Activated CD8-positive, alpha-beta T cell treated with anti-CD3 and anti-CD28 coated beads, Interleukin-2, amount 10 ng/mL, durations not matched to agents 7 days and 5 days (primary cell): ENCODE data around the gene TMEM87B. TPM values are rescaled to one million over a fixed set of nuclear protein-coding genes. Genes with fewer than 3 reads are reported as not detected.
"Not testable (repeated sequence)": the region's sequence is repeated elsewhere in the genome, so short reads cannot be mapped to it uniquely, and the experiment has no call there.

ENCODE experiments used
- ATAC-seq: fragments of 150-1000 bp; cut with Tn5 transposase; one replicate; pipeline ENCODE4 v1.10.0; 2021; ENCODE audit warnings: moderate library complexity
- CTCF ChIA-PET: fragments of 350-600 bp; sonication (Branson Sonifier 250); formaldehyde crosslinking; loops from one replicate; lab custom pipeline; 2021; ENCODE audit warnings: antibody characterized with exemption; lab: Charles Lee
- POLR2A ChIA-PET: fragments of 350-600 bp; sonication (Branson Sonifier 250); formaldehyde crosslinking; loops from one replicate; lab custom pipeline; 2021; ENCODE audit warnings: antibody characterized with exemption; lab: Charles Lee
- DNase-seq: peaks from one replicate; pipeline ENCODE4 v3.0.0-alpha.2; 2020
- H3K27ac Mint-ChIP-seq: one replicate; pipeline ENCODE4 v1.8.0; 2021; ENCODE audit warnings: mild to moderate bottlenecking, mixed read lengths
- H3K27me3 Mint-ChIP-seq: one replicate; pipeline ENCODE4 v1.8.0; 2021; ENCODE audit warnings: low read depth, mixed read lengths
- H3K36me3 Mint-ChIP-seq: one replicate; pipeline ENCODE4 v1.8.0; 2021; ENCODE audit warnings: low read depth, mixed read lengths
- H3K4me1 Mint-ChIP-seq: one replicate; pipeline ENCODE4 v1.8.0; 2021; ENCODE audit warnings: low read depth, mixed read lengths
- H3K4me3 Mint-ChIP-seq: one replicate; pipeline ENCODE4 v1.8.0; 2021; ENCODE audit warnings: mild to moderate bottlenecking, mixed read lengths
- H3K9me3 Mint-ChIP-seq: one replicate; pipeline ENCODE4 v1.8.0; 2022; ENCODE audit warnings: mixed read lengths; ENCODE audit not compliant: insufficient read depth
- total RNA-seq, 2 experiments: library from RNA; stranded (reverse); gene quantifications; one replicate each; pipeline ENCODE4 v1.2.3, GENCODE V29; 2021

TMEM87B gene
- total RNA-seq, 2 experiments from 2014 or later = 18.6 to 19.9 TPM

DNA sequence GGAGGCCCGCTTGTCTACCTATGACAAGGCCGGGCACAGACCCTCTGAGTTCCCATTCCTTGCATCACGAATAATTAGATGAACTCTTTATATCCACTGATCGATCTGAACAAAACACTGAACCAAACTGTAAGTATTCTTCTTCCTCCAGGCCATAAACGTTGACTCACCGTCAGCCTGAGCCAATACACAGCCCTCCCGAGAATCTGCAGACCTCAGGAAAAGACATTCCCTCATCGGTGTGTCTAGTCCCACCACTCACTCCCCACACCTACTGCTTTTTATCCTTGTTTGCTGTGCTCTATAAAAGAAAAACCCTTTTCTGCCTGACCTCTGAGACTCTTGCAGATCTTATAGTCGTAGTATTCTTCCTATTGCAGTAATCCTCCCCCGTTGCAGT lies 41.0 kb downstream of the TMEM87B start:
- Mint-ChIP-seq H3K4me1 (peaks cover 12% of the 10 kb centered on the region), H3K36me3 (peaks cover 44% of the 10 kb centered on the region), H3K4me3 (no peak overlapping the region), H3K27me3 (no peaks in the 10 kb centered on the region), H3K27ac (no peak overlapping the region), H3K9me3 (no peaks in the 10 kb centered on the region)
- ChIA-PET POLR2A (no interaction called here), CTCF (no interaction called here)
- no peak for DNase-seq
- no peak for ATAC-seq

DNA sequence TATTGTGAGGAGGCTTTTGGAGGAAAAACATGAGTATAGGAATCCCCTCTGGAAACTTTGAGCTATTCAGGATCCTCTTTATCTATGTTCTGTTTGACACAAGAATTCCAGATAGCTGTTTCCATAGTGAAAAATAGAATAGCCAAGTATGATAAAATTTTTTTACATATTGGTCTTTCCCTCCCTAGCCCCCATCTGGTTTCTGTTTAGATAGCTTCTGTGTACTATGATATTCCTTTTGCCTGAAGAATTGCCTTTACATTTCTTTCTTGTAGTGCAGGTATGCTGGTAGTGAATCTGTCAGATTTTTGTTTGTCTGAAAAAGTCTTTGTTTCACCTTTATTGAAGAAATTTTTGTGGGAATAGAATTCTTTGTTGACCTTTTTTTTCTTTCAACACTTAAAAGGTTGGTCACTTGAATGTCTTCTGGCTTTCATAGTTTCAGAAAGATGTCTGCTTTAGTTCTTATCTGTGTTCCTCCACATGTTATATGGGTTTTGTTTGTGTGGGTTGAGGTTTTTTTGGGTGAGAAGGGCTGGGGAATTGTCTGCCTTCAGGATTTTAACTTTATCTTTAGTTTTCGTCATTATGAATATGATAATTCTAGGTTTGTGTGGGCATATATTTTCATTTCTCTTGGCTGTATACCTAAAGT lies 53.2 kb downstream of the TMEM87B start:
- POLR2A ChIA-PET = no interaction called here
- Mint-ChIP-seq H3K9me3 (peaks cover 22% of the 10 kb centered on the region), H3K4me1 (no peaks in the 10 kb centered on the region)

DNA sequence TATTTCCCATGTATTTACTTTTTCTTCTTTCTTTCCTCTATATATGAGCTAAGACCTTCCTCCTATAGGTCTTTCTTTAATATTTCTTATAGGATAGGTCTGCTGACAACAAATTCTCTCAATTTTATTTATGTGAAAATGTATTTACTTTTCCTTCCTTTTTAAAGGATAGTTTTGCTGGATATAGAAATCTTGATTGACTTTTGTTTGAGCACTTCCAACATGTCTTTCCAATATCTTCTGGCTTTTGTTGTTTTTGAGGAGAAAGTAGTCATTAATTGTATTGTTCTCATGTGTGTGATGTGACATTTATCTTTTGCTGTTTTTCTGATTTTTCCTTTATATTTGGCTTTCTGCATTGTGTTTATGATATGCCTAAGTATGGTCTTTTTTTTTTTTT lies 54.2 kb downstream of the TMEM87B start:
- no peaks in the 10 kb centered on the region for H3K4me1 Mint-ChIP-seq
- H3K36me3 Mint-ChIP-seq = peaks cover 75% of the 10 kb centered on the region
- CTCF ChIA-PET = no interaction called here

More for the DNA sequence above, 53.2 kb downstream of the TMEM87B start:
- no peak for ATAC-seq
- H3K4me3 Mint-ChIP-seq = no peak overlapping the region
- no peaks in the 10 kb centered on the region for H3K27me3 Mint-ChIP-seq
- peaks cover 79% of the 10 kb centered on the region for H3K36me3 Mint-ChIP-seq
- H3K27ac Mint-ChIP-seq = no peak overlapping the region
- no peak for DNase-seq
- CTCF ChIA-PET = no interaction called here

DNA sequence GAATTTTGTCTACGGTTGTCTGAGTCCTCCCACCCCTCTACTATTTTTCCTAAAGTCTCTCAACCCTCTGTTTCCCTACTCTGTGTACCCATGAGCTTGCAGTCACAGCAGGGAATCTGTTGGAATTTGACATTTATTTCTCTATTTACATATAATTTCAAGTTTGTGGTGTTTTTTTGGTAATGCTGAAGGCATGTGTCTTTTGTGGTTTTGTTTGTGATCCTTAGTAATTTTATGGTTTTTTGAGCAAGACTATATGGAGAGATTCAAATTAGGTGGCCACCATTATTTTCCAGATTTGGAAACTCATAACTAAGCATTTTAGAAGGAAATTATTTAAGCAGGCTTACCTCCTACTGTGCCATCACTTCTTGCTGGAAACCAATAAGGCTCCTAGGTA lies 55.9 kb downstream of the TMEM87B start:
- ChIA-PET CTCF (interaction anchor here (1.3 kb wide), 1 partner anchor 10 kb away, joined by 4 read pairs; no protein-coding TSS in a partner anchor), POLR2A (no interaction called here)
- no peak overlapping the region for H3K27ac Mint-ChIP-seq
- H3K4me3 Mint-ChIP-seq = no peak overlapping the region
- peaks cover 70% of the 10 kb centered on the region for H3K36me3 Mint-ChIP-seq
- no peak for ATAC-seq
- no peaks in the 10 kb centered on the region for H3K27me3 Mint-ChIP-seq
- DNase-seq = no peak
- peaks cover 22% of the 10 kb centered on the region for H3K9me3 Mint-ChIP-seq
- no peaks in the 10 kb centered on the region for H3K4me1 Mint-ChIP-seq

More for the DNA sequence above, 54.2 kb downstream of the TMEM87B start:
- POLR2A ChIA-PET = no interaction called here
- Mint-ChIP-seq H3K27me3 (no peaks in the 10 kb centered on the region), H3K9me3 (peaks cover 22% of the 10 kb centered on the region), H3K4me3 (no peak overlapping the region), H3K27ac (no peak overlapping the region)
- no peak for ATAC-seq
- no peak for DNase-seq

DNA sequence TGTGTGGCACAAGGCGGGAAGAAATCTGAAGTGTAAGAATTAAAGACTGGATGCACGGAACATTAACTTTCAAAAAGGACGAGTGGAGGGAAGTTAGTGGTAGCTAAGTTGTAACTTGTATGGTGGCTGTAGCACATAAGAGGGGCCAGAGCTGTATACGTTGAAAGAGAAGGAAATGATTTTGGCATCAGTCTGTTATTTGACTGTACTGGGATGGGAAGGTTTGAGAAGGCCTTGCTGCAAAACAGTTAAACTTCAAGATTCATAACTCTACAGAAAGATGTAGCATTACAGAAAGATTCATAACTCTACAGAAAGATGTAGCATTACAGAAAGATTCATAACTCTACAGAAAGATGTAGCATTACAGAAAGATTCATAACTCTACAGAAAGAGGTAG lies 58.3 kb downstream of the TMEM87B start:
- not testable (repeated sequence) for H3K4me1 Mint-ChIP-seq, H3K27ac Mint-ChIP-seq, H3K27me3 Mint-ChIP-seq, H3K4me3 Mint-ChIP-seq, DNase-seq, ATAC-seq
- Mint-ChIP-seq H3K36me3 (peaks cover 66% of the 10 kb centered on the region), H3K9me3 (peaks cover 19% of the 10 kb centered on the region)
- CTCF ChIA-PET = interaction anchor here (1.2 kb wide), 1 partner anchor 8 kb away, joined by 3 read pairs; no protein-coding TSS in a partner anchor
- POLR2A ChIA-PET = interaction anchor here (0.7 kb wide), 1 partner anchor 162 kb away, joined by 3 read pairs; no protein-coding TSS in a partner anchor

DNA sequence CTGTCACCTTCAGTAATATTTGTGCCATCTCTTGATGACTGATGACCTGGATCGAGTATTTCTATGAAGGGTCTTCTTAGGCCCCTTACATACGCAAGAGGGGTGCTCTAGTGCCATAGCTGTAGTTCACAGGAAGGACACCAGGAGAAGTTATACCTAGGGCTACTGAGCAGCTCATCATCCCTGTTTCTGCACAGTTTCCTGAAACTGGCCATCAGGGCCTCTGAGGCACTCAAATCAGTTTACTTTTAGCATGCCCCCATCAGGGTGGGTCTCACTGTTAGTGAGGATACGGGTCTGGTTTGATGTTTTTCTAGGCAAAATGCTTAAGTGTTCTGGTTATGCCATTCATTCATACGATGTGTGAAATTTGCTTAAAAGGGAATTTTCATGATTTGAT lies 63.1 kb downstream of the TMEM87B start:
- ATAC-seq (no peak), DNase-seq (no peak)
- H3K27ac Mint-ChIP-seq = no peak overlapping the region
- no peaks in the 10 kb centered on the region for H3K4me1 Mint-ChIP-seq
- no peaks in the 10 kb centered on the region for H3K27me3 Mint-ChIP-seq
- no peaks in the 10 kb centered on the region for H3K9me3 Mint-ChIP-seq
- H3K4me3 Mint-ChIP-seq = no peak overlapping the region
- peaks cover 22% of the 10 kb centered on the region for H3K36me3 Mint-ChIP-seq
- ChIA-PET CTCF (interaction anchor here (1.7 kb wide), 1 partner anchor 142 kb away, joined by 6 read pairs; no protein-coding TSS in a partner anchor), POLR2A (interaction anchor here (0.6 kb wide), 1 partner anchor 362 kb away, joined by 3 read pairs; no protein-coding TSS in a partner anchor)

DNA sequence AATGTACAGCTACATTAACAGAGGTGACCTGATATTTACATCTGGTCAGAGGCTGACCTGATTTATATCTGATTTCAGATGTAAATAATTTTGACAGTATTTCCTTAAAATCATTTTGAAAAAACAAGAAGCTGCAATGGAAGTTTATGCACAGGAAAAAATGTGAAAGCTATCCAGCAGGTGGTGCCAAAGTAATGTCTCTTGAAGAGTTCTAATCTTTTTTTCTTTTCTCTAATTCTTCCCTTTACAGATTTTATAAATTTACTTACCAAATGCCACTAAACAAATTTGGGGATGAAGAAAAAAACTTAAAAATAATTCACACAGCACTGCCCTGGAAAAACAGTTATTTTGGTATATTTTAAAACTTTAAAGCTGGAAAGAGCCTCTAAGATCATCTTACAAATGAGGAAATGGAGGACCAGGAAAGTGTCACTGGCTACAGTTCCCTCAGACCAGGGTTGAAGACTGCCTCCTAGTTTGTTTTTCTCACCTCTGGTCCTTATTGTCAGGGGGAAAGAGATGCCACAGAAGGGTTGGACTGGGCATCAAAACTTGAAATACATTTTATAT lies 66.7 kb downstream of the TMEM87B start:
- H3K4me3 Mint-ChIP-seq = no peak overlapping the region
- H3K9me3 Mint-ChIP-seq = no peaks in the 10 kb centered on the region
- ATAC-seq (no peak), DNase-seq (peak; percentile 68)
- no peaks in the 10 kb centered on the region for H3K27me3 Mint-ChIP-seq
- peaks cover 20% of the 10 kb centered on the region for H3K36me3 Mint-ChIP-seq
- ChIA-PET CTCF (interaction anchor here (0.7 to 3.1 kb wide), 47 partner anchors 9 to 462 kb away, joined by 3 to 30 read pairs (median 3); partner anchors contain the start of genes FBLN7, TMEM87B and ZC3H8), POLR2A (no interaction called here)
- no peak overlapping the region for H3K27ac Mint-ChIP-seq
- H3K4me1 Mint-ChIP-seq = no peaks in the 10 kb centered on the region

DNA sequence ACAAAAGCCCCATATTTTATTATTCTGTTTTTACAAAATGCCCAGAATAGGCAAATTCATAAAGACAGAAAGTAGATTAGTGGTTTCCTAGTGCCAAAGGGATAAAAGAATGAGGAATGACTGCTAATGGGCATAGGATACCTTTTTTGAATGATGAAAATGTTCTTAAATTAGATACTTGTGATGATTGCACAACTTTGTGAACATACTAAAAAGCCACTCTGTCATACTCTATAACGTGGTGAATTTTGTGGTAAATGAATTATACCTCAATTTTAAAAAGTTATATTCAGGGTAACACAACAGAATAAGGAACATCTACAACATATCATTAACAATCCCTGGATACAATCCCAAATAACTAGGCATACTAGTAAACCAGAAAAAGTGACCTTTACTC lies 74.0 kb downstream of the TMEM87B start:
- peaks cover 4% of the 10 kb centered on the region for H3K36me3 Mint-ChIP-seq
- POLR2A ChIA-PET = no interaction called here

DNA sequence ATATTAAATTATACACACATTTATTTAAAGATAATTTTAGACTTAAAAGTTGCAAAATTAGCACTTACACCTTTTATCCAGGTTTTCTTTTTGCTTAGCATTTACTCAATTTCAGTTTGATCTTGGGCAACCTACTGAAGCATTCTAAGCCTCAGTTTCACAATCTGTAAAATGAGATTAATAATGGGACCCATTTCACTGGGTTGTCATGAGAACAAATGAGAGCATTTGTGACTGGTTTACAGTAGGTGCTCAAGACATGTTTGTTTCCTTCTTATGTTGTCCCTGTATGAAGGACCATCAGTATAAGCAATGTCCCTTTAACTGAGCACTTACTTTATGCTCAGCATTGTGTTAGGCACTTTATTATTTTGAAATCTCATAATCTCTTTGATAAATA lies 78.3 kb downstream of the TMEM87B start:
- Mint-ChIP-seq H3K4me3 (no peak overlapping the region), H3K4me1 (peaks cover 10% of the 10 kb centered on the region), H3K9me3 (peaks cover 2% of the 10 kb centered on the region), H3K27ac (no peak overlapping the region), H3K27me3 (peaks cover 21% of the 10 kb centered on the region), H3K36me3 (peaks cover 2% of the 10 kb centered on the region)
- CTCF ChIA-PET = interaction anchor here (2.2 kb wide), 1 partner anchor 11 kb away, joined by 7 read pairs; no protein-coding TSS in a partner anchor
- ATAC-seq (no peak), DNase-seq (no peak)
- POLR2A ChIA-PET = no interaction called here

More for the DNA sequence above, 74.0 kb downstream of the TMEM87B start:
- no peak for ATAC-seq
- peaks cover 4% of the 10 kb centered on the region for H3K4me1 Mint-ChIP-seq
- H3K4me3 Mint-ChIP-seq = no peak overlapping the region
- H3K9me3 Mint-ChIP-seq = peaks cover 7% of the 10 kb centered on the region
- CTCF ChIA-PET = no interaction called here
- DNase-seq = no peak
- H3K27me3 Mint-ChIP-seq = no peaks in the 10 kb centered on the region
- H3K27ac Mint-ChIP-seq = no peak overlapping the region

DNA sequence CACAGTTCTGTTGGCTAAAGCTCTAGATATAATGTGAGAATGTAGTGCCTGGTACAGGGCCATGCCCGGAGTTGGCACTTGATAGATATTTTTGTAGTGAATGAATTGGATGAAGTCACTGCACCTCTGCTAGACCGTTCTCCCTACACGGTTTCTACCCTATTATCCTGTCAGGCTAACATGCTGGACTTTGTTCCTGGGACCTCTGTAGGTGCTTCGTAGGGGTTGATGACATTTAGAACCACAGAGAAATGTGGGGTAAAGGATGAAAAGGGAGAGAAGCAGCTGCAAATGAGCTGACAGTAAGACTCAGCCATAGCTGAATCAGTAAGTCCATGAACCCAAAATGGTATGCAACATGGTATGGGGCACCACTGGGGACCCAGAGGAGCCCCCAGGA lies 79.1 kb downstream of the TMEM87B start:
- Mint-ChIP-seq H3K36me3 (peaks cover 2% of the 10 kb centered on the region), H3K27me3 (peaks cover 28% of the 10 kb centered on the region), H3K9me3 (no peaks in the 10 kb centered on the region), H3K4me3 (no peak overlapping the region), H3K27ac (no peak overlapping the region), H3K4me1 (peaks cover 13% of the 10 kb centered on the region)
- ATAC-seq = no peak
- DNase-seq = no peak
- ChIA-PET POLR2A (no interaction called here), CTCF (interaction anchor here (2.2 kb wide), 1 partner anchor 12 kb away, joined by 7 read pairs; no protein-coding TSS in a partner anchor)

DNA sequence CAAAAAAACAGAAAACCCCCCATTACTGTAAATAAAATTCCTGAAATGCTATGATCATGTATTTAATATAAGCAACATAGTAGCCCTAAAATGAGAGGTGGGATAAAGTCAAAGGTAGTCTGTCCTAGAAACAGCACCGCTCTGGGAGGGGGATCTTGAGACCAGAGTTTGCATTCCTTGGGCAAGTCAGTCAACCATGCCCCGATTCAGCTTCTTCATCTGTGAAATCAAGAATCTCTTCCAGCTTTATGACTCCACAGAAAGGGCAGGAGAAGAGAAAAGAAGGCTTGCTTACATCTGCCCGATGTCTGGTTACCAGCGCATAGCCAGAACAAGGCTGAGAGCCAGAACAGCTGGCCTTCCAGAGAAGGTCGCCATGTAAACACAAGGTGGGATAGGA lies 81.0 kb downstream of the TMEM87B start:
- Mint-ChIP-seq H3K27ac (no peak overlapping the region), H3K36me3 (no peaks in the 10 kb centered on the region), H3K9me3 (no peaks in the 10 kb centered on the region), H3K4me1 (peaks cover 13% of the 10 kb centered on the region), H3K4me3 (no peak overlapping the region), H3K27me3 (peaks cover 39% of the 10 kb centered on the region)
- no peak for DNase-seq
- no peak for ATAC-seq
- ChIA-PET POLR2A (no interaction called here), CTCF (interaction anchor here (1.2 kb wide), 1 partner anchor 106 kb away, joined by 3 read pairs; no protein-coding TSS in a partner anchor)
